ENCODE results near the gene SREBF2.

GRCh38 chr22:41906822-41907221 lies 73.9 kb downstream of the SREBF2 start:
- TF ChIP-seq, protein P1, sequence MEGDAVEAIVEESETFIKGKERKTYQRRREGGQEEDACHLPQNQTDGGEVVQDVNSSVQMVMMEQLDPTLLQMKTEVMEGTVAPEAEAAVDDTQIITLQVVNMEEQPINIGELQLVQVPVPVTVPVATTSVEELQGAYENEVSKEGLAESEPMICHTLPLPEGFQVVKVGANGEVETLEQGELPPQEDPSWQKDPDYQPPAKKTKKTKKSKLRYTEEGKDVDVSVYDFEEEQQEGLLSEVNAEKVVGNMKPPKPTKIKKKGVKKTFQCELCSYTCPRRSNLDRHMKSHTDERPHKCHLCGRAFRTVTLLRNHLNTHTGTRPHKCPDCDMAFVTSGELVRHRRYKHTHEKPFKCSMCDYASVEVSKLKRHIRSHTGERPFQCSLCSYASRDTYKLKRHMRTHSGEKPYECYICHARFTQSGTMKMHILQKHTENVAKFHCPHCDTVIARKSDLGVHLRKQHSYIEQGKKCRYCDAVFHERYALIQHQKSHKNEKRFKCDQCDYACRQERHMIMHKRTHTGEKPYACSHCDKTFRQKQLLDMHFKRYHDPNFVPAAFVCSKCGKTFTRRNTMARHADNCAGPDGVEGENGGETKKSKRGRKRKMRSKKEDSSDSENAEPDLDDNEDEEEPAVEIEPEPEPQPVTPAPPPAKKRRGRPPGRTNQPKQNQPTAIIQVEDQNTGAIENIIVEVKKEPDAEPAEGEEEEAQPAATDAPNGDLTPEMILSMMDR (IDR thresholded peaks at IDR 0.05): no peak
- TF ChIP-seq POLR2A (IDR thresholded peaks at IDR 0.05): no peak

Data from lower leg skin (tissue), 3 donors.